ENCODE measurements around the gene SCAF8.
A peak's percentile ranks its signal among the peaks of the same experiment; 100 is the strongest.
"Not testable (repeated sequence)": the region's sequence is repeated elsewhere in the genome, so short reads cannot be mapped to it uniquely, and the experiment has no call there.

SCAF8 gene

DNA sequence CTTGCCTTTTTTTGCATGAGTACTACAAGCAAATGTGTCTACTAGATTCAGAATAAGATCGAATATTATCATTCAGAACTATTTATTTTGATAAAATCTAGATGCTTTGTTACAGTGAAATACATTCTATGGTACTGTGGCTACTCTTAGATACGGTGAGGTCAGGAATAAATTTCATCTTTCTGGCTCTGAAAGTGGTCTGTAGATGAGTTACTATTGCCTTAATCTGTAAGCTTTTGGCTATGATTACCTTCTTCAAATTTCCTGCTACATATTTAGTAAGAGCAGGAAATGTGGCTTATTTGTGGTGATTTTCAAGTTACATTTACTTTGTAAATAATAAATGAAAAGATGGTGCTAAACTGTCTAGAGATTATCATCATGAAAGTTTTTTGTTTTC lies 50.0 kb downstream of the SCAF8 start:
- no peak for DNase-seq

DNA sequence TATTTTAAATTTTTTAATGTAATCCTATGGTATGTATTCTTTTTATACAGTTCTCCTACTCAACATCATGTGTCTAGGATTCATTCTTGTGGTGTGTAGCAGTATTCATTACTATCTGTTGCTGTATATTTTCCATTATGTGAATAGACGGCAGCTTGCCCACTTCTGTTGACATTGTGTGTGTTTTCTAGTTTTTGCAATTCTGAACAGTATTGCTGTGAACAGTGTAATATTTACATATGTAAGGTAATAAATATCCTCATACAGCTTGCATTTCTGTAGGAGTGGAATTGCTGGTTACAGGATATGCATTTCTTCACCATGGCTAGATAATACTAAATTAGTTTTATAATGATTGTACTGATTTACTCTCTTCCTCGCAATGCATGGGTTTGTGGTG lies 51.9 kb downstream of the SCAF8 start:
- no peak for DNase-seq

DNA sequence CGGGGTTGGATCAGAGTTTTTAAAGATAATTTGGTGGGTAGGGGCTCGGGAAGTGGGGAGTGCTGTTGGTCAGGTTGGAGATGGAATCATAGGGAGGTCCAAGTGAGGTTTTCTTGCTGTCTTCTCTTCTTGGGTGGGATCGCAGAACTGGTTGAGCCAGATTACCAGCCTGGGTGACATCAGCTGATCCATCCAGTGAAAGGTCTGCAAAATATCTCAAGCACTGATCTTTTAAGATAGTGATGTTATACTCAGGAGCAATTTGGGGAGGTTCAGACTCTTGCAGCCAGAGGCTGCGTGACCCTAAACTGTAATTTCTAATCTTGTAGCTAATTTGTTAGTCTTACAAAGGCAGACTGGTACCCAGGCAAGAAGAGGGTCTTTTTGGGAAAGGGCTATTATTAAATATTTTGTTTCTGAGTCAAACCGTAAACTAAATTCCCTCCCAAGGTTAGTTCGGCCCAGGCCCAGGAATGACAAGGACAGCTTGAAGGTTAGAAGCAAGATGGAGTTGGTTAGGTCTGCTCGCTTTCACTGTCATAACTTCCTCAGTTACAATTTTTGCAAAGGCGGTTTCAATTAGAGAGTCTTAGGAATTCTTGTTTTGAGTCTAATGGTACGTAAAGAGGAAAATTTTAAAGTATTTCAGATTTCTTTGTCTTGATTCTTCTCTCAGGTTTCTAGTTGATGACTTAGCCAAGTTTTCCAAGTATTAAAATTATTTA lies 53.1 kb downstream of the SCAF8 start:
- no peak for DNase-seq

DNA sequence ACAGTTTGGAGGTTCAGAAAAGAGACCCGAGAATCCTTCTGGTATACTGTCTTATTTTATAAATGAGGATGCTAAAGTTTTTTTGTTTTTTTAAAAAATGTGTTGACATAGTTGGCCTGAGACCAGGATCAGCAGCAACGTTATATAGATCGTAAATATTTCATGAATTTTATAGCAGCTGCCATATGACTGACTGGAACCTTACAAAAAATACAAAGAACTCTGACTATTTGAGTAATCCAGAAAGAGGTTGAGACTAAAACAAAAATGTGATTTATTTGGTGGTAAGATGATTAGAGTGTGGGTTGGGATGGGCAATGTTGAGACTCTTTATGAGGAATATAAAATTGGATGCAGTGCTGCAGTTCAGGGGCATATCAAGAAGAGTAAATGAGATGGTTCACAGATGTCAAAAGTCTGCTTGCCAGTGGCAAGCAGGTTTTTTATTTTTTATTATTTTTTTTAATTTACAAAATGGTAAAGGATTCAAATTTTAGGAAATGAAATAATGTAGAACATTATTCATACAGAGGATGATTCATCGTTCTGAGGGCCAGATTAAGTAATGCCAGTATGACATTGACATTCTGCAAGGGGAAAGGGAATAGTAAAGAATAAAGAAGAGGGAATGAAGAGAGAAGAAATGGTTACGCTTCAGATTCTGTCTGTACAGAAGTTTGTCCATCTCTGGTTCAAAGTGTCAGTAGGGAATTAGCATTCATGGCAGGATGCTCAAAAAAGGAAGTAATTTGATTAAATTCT lies 58.5 kb downstream of the SCAF8 start:
- DNase-seq = no peak

DNA sequence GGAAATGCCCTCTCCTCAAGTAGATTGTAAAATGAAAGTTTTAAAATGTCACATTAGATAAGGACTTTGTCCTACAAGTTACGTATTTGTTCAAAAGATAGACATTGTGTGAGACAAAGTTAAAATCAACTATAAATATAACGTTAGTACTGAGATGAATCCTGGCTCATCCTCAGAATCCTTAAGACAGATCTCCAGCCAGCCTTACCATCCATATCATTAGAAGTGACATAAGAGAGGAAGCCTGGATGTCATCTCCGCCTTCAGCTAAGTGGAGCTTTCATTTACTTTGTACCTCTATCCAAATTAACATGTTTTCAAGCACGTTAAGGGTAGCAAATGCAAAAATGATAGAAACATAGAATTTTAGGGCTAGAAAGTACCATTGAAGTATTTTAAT lies 59.1 kb downstream of the SCAF8 start:
- no peak for DNase-seq

DNA sequence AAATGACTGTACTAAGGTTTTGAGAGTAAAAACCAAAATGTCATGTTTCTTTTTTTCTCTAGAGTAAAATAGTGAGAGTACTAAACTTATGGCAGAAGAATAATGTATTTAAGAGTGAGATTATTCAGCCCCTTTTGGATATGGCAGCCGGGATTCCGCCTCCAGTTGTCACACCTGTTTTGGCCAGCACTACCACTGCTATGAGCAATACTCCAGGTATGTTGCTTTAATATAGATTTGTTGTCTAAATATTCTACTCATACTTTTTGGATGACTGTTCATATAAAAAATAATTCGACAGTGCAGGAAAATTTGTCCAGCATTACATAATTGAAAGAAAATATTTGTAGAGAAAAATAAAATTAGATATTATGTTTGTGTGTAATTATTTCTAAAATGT lies 59.5 kb downstream of the SCAF8 start:
- no peak for DNase-seq

DNA sequence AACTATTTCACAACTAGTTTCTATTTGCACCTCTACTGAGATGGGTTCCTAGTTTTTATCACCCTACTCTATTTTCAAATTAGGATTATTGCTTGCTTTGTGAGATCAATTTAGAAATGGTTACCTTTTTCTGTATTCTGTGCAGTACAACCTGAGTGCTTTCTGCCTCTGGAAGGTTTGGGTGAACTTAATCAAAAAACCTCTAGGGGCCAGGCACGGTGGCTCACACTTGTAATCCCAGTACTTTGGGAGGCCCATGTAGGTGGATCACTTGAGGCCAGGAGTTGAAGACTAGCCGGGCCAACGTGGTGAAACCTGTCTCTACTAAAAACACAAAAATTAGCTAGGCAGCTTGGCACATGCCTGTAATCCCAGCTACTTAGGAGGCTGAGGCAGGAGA lies 63.3 kb downstream of the SCAF8 start:
- DNase-seq = no peak

DNA sequence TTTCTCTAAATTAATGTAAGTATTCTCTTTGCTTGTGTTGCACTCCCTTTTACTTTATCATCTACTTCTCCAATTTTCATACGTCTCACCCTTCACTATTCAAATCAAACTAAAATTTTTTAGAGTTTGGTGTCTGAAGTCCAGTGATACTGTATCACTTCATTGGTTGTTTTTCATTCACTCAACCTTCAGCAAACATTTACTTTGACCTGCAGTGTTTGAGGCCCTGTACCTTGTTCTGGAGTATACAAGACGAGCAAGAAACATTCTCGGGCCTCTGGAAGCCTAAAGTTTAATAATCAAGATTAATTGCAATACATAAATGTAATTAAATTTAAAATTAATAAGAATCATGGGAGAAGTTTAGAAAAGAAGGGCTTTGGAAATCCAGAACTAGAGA lies 64.6 kb downstream of the SCAF8 start:
- no peak for DNase-seq

DNA sequence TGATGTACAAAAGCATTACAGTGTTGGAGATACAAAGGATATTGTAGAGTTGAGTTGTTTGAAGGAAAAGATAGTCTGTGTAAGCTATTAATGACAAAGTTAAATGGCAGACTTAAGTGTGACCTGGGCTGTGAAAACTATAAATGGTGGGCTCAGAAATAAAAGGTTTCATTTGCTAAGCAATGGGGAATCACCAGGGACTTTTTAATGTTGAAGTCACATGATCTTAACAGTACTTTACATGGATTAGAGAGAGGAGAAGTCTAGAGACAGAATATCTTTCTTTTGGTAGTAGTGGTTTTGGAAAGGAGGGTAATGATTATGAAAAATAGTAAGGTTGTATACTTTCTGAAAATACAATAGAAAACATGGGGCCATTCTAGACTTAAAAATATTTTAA lies 67.1 kb downstream of the SCAF8 start:
- peak; percentile 1 for DNase-seq

DNA sequence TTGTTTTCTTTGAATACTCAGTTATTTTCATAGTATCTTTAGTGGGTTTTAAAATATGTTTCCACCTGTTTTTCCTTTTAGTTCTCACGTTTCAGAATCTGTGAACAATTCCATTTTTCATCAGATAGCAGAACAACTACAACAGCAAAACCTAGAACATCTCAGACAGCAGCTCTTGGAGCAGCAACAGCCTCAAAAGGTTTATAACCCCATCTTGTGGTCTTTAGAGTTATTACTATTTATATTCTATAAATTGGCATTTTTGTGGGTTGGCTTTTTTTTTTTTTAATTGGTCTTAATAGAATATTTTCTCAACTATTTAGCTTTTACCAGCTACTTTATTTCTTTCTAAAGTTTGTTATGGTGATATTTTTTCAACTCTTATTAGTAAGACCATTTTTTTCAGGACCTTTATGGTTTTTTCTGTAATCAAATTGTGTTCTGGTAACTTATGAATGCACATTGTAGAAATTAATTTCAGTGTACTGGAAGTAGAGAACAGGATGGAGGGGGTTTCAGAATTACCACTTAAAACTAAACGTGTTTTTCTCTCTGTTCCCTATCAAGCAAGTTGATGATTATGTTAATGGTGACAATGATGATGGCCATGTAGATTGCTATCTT lies 72.2 kb downstream of the SCAF8 start:
- peak; percentile 47 for DNase-seq

DNA sequence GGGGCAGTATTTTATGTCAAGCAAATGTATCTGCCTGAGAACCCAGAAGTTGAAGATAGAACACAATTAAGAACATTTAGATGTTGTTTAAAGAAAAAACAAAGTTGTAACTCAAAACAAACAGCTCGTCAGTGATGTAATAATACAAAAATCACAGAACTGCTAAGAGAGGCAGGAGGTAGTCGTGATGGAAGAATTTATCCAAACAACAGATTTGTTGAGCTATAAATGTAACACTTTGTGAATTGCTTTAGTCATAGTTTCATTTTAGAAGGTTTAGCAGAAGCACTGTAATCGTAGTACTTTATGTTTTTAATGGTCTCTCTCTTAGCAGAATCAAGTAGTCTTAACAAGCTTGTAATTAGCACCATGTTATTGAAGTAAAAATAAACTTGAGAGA lies 73.6 kb downstream of the SCAF8 start:
- no peak for DNase-seq

DNA sequence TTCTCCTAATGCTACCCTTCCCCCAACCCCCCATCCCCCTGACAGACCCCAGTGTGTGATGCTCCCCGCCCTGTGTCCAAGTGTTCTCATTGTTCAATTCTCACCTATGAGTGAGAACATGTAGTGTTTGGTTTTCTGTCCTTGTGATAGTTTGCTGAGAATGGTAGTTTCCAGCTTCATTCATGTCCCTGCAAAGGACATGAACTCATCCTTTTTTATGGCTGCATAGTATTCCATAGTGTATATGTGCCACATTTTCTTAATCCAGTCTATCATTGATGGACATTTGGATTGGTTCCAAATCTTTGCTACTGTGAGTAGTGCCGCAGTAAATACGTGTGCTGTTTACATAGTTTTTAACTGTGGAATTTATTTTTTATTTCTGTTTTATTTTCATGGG lies 78.4 kb downstream of the SCAF8 start:
- DNase-seq = not testable (repeated sequence)

DNA sequence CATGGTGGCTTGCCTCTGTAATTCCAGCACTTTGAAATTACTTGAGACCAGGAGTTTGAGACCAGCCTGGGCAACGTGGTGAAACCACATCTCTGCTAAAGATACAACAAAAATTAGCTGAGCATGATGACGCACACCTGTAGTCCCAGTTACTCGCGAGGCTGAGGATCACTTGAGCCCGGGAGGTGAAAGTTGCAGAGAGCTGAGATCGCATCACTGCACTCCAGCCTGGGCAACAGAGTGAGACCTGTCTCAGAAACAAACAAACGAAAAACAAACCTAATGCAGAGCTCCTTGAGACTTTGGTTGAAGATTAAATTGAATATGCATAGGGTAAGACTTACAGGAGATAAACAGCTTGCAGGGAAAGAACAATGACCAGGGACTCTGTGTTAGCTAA lies 80.8 kb downstream of the SCAF8 start:
- no peak for DNase-seq

DNA sequence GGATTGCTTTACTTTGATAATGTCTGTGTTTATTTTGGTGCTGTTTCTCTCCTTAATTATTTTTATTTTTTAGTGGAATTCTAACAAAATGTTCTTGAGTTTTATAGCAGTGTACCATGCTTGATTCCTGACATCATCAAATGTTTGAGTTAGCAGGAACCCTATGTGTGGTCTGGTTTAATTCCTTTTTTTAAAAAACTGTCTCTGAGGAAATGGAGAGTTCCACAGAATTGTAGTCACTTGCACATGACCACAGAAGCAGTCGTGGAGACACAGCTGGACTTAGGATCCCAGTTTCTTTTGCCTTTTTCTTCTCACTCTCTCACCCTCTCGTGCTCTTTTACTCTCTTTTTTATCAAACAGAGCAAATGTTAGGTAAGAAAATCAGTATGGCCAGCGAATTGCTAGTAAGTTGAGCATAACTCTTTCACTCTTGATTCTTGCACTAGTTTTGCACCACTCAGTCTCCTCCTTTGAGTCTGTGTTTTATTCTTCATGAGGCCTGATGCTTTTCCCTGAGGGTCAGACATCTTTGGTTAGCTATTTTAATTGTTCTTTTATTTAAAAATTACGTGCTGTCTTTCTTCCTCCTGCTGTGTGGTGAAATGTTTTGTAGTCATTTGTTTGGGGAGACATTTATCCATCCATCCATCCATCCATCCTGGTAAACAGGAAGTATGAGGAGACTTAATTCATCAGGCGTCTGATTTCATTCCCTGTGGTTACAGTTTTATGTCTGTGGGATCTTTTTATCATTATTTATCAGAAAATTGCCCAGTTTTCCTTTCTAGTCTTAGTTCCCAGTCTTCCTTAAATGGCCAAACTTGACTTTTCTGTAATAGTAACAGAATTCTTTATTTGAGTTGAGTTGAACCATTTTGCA lies 83.0 kb downstream of the SCAF8 start:
- DNase-seq = no peak

DNA sequence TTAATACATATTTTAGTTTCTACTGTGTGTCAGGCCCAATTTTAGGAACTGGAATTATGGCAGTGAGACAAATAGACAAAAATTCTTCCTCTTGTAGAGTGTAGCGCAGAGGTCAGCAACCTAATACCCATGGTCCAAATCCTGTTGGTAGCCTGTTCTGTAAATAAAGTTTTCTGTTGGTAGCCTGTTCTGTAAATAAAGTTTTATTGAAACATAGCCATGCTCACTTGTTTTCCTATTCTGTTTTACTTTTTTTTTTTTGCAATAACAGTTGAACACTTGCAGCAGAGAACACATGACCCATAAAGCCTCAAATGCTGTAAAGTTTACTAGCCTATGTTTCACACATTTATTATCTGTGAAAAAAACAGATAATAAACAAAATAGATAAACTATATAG lies 87.9 kb downstream of the SCAF8 start:
- DNase-seq = no peak

DNA sequence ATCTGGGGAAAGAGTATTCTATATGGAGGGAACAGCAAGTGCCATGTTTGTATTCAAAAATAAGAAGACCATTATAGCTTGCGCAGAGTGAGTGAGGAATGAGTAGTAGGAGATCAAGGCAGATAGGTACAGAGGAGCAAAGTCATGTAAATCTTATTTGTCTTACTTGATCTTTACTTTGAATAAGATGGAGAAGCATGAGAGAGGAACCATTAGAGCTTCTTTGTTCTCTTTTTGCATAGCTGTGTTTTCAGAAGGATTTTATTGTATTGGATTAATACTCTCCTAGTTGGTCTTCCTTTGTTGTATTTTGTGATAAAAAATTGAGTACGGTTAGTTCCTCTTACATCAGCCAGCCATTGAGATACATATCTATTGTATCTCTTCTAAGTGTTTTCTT lies 88.4 kb downstream of the SCAF8 start:
- DNase-seq = no peak

DNA sequence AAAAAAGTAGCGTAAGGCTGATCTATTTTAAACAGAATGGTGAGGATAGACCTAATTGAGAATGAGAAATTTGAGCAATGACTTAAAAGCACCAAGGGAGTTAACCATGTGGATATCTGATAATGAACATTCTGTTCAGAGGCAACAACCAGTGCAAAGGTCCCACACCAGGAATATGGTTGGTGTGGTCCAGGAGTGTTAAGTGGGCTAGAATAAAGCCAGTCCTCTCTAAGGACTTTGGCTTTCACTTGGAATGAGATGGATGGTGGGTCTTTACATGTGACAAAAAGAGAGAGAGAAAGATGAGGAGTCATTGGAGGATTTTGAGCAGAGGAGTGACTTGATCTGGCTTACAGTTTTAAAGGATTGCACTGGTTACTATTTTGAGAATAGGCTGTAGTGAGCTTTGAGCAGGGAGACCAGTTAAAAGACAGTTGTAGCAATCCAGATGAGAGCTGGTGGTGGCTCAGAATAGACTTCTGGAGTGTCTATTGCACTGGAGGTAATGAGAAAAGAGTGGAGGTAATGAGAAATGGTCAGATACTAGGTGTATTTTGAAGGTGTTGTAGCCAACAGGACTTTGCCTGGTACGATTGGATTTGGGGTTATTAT lies 89.8 kb downstream of the SCAF8 start:
- DNase-seq = no peak

DNA sequence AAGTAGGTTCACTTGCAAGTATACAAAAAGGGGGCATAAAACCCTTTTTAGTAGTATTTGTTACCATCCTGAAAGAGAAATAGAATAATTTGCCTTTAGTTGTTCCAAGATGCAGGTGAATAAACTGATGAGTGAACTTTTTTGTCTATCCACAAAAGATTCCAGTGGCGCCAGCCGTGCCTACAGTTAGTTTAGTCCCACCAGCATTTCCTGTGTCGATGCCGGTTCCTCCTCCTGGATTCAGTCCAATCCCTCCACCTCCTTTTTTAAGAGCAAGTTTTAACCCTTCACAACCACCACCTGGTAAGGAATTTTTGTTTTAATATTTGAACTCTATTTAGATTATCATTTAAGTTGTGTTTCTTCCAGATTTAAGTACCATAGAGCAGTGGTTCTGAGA lies 90.9 kb downstream of the SCAF8 start:
- DNase-seq = no peak

DNA sequence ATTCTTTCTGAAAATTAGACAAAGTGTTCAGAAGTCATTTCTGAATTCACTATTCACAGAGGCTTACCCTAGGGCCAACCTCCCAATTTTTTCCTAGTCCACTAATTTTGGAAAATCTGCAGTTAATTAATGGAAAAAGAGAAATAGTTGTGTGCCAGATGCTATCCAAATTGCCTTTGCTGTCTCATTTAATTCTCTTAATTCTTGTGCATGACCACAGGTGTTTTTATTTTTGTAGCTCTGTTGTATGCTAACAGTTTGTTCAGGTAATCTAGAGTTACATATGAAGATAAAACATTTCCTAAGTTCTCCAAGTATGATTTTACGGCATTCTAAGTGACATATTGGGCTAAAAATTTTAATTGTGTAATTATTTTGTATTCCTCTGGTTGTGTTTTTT lies 96.8 kb downstream of the SCAF8 start:
- no peak for DNase-seq

DNA sequence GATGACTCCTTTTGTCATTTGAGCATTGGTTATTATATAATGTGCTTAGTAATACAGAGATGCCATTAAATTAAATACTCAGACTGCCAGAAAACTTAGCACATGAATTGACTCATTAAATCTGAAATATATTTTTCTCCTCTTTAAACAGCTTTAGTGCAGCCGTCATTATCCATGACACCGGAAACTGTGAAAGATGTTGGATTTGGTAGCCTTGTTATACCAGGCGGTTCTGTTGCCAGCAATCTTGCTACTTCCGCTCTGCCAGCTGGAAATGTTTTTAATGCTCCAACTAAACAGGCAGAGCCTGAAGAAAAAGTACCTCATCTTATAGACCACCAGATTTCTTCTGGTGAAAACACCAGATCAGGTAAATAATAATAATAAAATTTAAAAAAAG lies 97.6 kb downstream of the SCAF8 start:
- DNase-seq = no peak

DNA sequence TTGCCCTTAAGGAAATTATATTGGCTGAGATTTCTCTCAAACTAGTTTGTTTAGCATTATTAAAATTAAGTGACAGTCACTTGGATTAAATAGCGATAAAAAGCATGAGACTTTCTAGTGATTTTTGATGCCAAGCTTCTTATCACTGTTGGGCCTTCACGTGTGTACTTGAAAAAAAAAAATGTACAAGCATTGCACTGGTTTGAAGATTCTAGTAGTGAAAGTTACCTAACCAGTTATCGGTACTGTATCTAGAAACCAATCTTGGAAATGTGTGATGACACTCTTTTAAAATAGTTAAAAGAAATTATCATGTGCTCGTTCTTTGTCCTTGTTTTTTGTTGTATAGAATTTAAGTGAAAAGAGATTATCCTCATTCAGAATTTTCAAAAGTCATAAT lies 102.1 kb downstream of the SCAF8 start:
- DNase-seq = no peak

DNA sequence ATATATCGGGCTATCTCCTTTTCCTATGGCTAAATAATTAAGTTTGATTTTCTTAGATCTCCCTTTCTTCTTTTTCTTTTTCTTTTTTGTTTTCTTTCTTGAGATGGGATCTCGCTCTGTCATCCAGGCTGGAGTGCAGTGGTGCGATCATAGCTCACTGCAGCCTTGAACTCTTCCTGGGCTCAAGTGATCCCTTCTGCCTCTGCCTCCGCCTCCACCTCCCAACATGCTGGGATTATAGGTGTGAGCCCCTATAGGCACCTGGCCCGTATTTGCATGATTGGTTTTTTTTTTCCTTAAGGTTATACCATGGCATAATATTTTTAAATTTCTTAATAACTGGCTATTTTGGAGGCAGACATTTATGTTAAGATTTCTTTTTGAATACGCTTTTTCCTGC lies 106.3 kb downstream of the SCAF8 start:
- no peak for DNase-seq

DNA sequence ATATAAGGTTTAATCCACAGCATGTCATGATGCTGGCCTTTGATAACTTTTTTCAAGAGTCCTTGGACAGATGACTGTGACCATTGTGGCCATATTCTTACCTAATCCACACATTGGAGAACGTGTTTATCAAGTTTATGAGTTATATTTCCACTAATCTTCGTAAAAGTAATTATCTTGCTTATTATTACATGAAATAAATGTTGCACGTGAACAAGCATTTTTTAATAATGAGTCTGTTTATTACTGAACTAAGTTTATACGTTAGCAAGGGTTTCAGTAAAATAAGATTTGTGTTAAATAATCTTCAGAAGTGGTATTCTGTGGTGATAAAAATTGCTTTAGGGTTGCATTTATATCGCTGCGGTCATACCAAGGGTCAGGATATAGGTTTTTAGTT lies 107.1 kb downstream of the SCAF8 start:
- no peak for DNase-seq

All from CD4-positive, alpha-beta T cell treated with Interleukin-4 for 4 hours (primary cell).